NT2/D1 (cell line): ENCODE results near the gene CHST12.
A peak's percentile ranks its signal among the peaks of the same experiment; 100 is the strongest.
"Not testable (repeated sequence)": the region's sequence is repeated elsewhere in the genome, so short reads cannot be mapped to it uniquely, and the experiment has no call there.

Source experiments
- DNase-seq: peaks from one replicate; pipeline ENCODE4 v3.0.0-alpha.2; 2011; ENCODE audit warnings: low read depth, low spot score
- H3K27me3 ChIP-seq: 2 replicates; pipeline ENCODE4 v1.6.0; 2011; ENCODE audit warnings: mild to moderate bottlenecking; ENCODE audit not compliant: insufficient read length, insufficient read depth
- H3K36me3 ChIP-seq: 2 replicates; pipeline ENCODE4 v1.6.1; 2011; ENCODE audit warnings: mild to moderate bottlenecking, low read length, mixed read lengths; ENCODE audit not compliant: insufficient read depth, insufficient read length
- H3K4me1 ChIP-seq: 2 replicates; pipeline ENCODE4 v1.5.1; 2011; ENCODE audit not compliant: insufficient read depth, insufficient read length
- H3K4me3 ChIP-seq: 2 replicates; pipeline ENCODE4 v1.5.1; 2011; ENCODE audit warnings: low read depth; ENCODE audit not compliant: insufficient read length
- H3K9ac ChIP-seq: 2 replicates; pipeline ENCODE4 v1.6.0; 2011; ENCODE audit warnings: low read depth; ENCODE audit not compliant: insufficient read length
- H3K9me3 ChIP-seq: 2 replicates; pipeline ENCODE4 v1.5.1; 2011; ENCODE audit warnings: mild to moderate bottlenecking, low read length; ENCODE audit not compliant: insufficient read depth
- SUZ12 ChIP-seq: IDR thresholded peaks from 2 replicates; pipeline ENCODE4 v1.6.1; 2011; ENCODE audit not compliant: insufficient read length, insufficient read depth; ENCODE audit errors: extremely low read depth
- YY1 ChIP-seq: IDR thresholded peaks from 2 replicates; pipeline ENCODE4 v1.6.1; 2011; ENCODE audit not compliant: insufficient read length, insufficient read depth
- ZNF274 ChIP-seq: IDR thresholded peaks from 2 replicates; pipeline ENCODE4 v1.6.1; 2011; ENCODE audit warnings: mild to moderate bottlenecking, low read depth, low read length

Gene CHST12

DNA sequence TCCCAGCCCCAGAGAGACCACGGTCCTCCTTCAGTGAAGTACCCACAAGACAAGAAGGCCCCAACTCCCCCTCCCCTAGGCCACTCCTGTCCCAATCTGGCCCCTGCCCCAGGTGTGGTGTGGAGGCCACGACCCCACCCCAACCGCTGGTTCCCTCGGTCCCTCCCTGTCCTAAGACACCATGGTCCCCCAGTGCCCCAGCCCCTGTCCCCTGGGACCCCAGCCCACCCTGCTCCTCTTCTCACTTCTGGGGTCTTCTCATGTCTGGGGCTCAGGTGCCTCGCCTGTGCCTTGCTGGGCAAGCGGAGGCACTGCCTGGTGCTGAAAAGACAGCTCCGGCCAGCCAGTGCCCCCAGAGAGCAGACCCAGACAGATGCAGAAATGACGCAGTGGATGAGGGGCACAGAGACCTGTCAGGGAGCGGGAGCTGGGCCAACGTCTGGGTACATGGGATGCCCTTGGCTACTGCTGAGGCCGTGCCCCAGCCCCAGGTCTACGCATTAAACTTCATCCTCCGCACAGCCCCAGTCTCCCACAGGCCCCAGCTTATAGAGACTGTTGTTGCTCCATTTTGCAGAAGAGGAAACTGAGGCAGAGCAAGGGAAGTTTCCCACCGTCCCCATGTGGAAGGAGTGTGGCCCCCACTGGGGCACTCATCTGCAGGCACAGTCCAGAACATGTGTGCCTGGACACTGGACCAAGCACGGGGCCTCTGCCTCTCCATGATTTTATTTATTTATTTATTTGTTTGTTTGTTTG is 58.0 kb downstream of the CHST12 start:
- no peaks in the 10 kb centered on the region for H3K27me3 ChIP-seq
- DNase-seq, result no peak
- no peaks in the 10 kb centered on the region for H3K9me3 ChIP-seq
- H3K4me1 ChIP-seq, result peaks cover 11% of the 10 kb centered on the region
- no peak overlapping the region for H3K4me3 ChIP-seq
- TF ChIP-seq ZNF274 (no peak), SUZ12 (no peak), YY1 (no peak)
- no peaks in the 10 kb centered on the region for H3K36me3 ChIP-seq
- no peak overlapping the region for H3K9ac ChIP-seq

DNA sequence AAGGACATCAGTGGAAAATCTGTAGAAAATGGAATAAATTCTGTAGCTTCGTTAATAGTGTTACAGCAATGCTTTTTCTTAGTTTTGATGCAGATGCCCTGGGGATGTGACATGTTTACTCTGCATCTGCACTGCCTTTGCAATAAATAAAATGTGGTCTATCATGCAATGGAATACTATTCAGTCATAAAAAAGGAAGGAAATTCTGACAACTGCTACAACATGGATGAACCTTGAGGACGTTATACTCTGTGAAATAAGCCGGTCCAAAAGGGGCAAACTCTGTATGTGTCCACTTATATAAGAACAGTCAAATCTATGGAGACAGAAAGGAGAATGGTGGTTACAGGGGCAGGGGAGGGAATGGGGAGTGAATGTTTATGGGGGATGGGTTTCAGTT is 59.3 kb downstream of the CHST12 start:
- no peak for DNase-seq
- no peaks in the 10 kb centered on the region for H3K9me3 ChIP-seq
- no peaks in the 10 kb centered on the region for H3K36me3 ChIP-seq
- H3K27me3 ChIP-seq, result no peaks in the 10 kb centered on the region
- no peak overlapping the region for H3K9ac ChIP-seq
- H3K4me3 ChIP-seq, result no peak overlapping the region
- TF ChIP-seq ZNF274 (no peak), YY1 (no peak), SUZ12 (no peak)
- H3K4me1 ChIP-seq, result peaks cover 11% of the 10 kb centered on the region

DNA sequence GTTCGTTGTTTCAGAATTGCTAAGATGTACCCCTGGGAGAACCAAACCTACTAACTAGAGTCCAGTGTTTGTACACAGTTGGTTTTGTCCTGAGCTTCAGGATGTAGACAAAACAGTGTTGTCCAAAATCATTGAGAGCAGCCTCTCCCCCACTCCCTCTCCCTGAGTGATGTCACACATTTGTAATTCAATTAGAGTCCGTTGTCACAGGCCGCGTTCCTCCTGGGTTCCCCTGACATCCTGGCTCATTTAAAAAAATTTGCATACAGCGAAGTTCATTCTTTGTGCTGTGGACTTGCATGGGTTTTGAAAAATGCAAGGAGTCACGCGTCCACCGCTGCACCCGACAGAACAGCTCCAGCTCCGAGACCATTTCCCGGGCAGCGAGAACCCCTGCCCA is 62.5 kb downstream of the CHST12 start:
- H3K27me3 ChIP-seq, result no peaks in the 10 kb centered on the region
- H3K36me3 ChIP-seq, result no peaks in the 10 kb centered on the region
- H3K9ac ChIP-seq, result peak overlapping the region; percentile 63
- no peaks in the 10 kb centered on the region for H3K9me3 ChIP-seq
- peak; percentile 72 for DNase-seq
- H3K4me3 ChIP-seq, result no peak overlapping the region
- H3K4me1 ChIP-seq, result peaks cover 16% of the 10 kb centered on the region
- TF ChIP-seq SUZ12 (no peak), ZNF274 (no peak), YY1 (no peak)

DNA sequence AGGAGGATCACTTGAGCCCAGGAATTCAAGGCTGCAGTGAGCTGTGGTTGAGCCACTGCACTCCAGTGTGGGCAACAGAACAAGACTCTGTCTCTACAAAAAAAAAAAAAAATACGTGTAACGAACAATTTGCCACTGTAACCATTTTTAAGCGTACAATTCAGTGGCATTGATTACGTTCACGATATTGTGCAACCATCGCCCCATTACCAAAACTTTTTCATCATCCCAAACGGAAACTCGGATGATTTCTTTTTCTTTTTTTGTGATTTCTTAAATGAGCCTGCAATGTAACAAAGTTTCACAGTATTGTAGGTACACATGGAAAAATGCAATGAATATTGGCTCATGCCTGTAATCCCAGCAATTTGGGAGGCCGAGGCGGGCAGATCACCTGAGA is 63.3 kb downstream of the CHST12 start:
- no peaks in the 10 kb centered on the region for H3K27me3 ChIP-seq
- peaks cover 22% of the 10 kb centered on the region for H3K4me1 ChIP-seq
- no peaks in the 10 kb centered on the region for H3K36me3 ChIP-seq
- DNase-seq, result no peak
- TF ChIP-seq SUZ12 (no peak), YY1 (no peak), ZNF274 (no peak)
- H3K4me3 ChIP-seq, result no peak overlapping the region
- H3K9ac ChIP-seq, result no peak overlapping the region
- no peaks in the 10 kb centered on the region for H3K9me3 ChIP-seq

DNA sequence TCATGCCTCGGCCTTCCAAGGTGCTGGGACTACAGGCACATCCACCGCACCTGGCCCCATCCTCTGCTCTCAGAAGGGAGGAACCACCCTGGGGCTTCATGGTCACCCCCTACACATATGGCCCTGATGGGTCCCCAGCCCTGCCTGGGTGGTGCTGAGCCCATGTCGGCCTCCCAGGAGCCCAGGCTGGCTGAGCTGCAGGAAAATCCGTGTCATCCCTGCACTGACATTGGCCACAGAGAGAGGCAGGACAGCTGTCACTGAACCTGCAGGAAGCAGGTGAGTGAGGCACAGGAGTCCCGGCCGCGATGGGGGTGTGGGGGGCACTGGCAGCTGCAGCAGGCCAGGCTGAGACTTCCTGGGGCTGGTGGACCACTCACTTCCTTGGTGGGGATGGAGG is 64.8 kb downstream of the CHST12 start:
- peaks cover 22% of the 10 kb centered on the region for H3K4me1 ChIP-seq
- H3K9me3 ChIP-seq, result no peaks in the 10 kb centered on the region
- H3K27me3 ChIP-seq, result no peaks in the 10 kb centered on the region
- H3K9ac ChIP-seq, result no peak overlapping the region
- no peak overlapping the region for H3K4me3 ChIP-seq
- H3K36me3 ChIP-seq, result no peaks in the 10 kb centered on the region
- no peak for DNase-seq
- TF ChIP-seq ZNF274 (no peak), YY1 (no peak), SUZ12 (no peak)

DNA sequence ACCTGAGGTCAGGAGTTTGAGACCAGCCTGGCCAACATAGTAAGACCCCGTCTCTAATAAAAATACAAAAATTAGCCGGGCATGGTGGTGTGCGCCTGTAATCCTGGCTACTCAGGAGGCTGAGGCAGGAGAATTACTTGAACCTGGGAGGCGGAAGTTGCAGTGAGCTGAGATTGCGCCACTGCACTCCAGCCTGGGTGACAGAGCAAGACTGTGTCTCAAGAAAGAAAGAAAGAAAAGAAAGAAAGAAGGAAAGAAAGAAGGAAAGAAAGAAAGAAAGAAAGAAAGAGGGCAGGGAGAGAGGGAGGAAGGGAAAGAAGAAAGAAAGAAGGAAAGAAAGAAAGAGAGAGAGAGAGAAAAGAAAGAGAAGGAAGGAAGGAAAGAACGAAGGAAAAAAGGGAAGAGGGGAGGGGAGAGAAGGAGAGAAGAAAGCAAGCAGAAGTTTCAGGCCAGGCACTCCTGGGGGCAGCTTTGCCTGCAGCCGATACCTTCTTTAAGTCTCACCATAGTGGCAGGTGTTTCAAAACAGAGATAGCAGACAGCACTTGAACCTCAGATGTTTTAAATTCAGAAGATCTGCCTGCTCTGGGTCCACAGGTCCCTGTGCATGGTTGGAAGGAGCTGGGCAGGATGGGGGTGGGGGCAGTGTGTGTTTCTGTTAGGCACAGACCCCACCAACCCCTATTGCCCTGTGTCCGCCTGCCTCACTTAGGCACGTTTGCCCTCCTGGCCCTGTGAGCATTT is 66.2 kb downstream of the CHST12 start:
- DNase-seq, H3K27me3 ChIP-seq, H3K4me3 ChIP-seq: not testable (repeated sequence)

DNA sequence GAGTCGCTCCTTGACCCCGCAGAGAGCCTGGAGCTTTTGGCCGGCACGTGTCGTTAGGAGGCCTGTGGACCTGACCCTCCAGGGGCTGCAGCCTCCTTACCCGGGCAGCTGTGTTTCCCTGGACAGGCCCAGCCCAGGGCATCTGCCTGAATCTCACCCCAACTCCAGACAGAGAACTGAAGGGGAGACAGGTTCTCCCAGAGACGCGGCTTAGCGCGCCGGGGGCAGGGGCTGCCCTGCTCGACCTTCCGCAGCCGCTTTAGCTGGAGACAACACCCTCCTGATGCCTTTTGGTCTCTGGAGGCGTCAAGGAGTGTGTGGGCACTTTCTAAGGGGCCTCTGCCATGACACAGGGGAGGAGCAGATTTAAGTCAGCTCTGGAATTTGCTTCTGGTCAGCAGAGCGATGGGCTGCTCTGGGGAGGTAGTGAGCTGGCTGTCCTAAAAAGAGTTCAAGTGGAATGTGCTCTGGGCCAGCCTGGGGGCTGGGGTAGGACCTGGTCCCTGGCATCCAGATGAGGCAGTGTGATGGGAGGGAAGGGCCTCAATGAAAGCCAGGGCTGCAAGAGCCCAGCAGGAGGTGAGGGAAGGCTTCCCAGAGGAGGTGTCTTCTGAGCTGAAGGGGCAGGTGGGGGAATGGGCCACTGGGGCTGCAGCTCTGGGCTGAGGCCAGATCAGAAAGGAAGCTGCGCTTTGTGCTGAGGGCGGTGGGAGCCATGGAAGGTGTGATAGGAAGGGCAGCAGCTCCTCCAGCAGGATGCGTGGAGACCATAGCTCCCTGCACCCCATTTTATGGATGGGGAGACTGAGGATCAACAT is 67.0 kb downstream of the CHST12 start:
- Histone ChIP-seq H3K4me1 (peaks cover 31% of the 10 kb centered on the region), H3K4me3 (no peak overlapping the region), H3K9me3 (no peaks in the 10 kb centered on the region), H3K9ac (peak overlapping the region; percentile 68), H3K36me3 (no peaks in the 10 kb centered on the region), H3K27me3 (no peaks in the 10 kb centered on the region)
- no peak for DNase-seq
- TF ChIP-seq ZNF274 (no peak), YY1 (no peak), SUZ12 (no peak)

More for the DNA sequence above, 66.2 kb downstream of the CHST12 start:
- H3K36me3 ChIP-seq, H3K9me3 ChIP-seq: not testable (repeated sequence)
- Histone ChIP-seq H3K9ac (peak overlapping the region; percentile 26), H3K4me1 (peaks cover 28% of the 10 kb centered on the region)
